ENCODE measurements around the gene EBF3.

EBF3 gene

DNA sequence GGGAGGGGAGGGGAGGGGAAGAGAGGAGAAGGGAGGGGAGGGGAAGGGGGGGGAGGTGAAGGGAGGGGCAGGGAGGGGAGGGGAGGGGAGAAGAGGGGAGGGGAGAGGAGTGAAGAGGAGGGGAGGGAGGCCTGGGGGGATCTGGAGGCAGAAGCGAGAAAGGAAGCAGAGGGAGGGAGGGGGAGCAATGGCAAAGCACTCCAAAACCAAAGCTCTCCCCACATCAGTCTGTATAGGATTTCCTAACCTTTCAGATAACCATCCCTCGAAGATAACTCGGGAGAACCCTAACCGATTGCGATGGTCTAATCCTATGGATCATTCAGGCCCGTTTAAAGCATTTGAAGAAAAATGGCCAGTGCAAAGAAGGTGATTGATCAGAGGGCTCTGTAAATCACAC lies 19.0 kb downstream of the EBF3 start:
- DNase-seq (ENCODE audit: low spot score), result no peak

DNA sequence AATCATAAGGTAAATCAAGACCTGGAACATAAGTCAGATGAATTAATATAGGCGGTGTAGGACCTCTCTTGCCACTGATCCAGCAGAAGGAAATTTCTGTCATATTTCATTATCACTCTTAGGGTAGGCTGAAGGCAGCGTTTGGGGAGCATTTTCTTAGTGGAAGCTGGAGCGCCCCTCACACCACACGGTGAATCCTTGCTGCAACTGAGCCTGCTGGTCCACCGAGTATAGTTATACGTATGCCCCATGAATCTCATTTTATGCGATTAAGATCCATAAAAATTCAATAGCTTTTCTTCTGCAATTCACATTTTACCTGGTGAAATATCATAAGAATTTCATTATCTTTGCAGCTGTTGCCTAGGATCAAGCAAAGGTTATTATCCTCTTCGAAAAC lies 19.6 kb downstream of the EBF3 start:
- no peak for DNase-seq (ENCODE audit: low spot score)

DNA sequence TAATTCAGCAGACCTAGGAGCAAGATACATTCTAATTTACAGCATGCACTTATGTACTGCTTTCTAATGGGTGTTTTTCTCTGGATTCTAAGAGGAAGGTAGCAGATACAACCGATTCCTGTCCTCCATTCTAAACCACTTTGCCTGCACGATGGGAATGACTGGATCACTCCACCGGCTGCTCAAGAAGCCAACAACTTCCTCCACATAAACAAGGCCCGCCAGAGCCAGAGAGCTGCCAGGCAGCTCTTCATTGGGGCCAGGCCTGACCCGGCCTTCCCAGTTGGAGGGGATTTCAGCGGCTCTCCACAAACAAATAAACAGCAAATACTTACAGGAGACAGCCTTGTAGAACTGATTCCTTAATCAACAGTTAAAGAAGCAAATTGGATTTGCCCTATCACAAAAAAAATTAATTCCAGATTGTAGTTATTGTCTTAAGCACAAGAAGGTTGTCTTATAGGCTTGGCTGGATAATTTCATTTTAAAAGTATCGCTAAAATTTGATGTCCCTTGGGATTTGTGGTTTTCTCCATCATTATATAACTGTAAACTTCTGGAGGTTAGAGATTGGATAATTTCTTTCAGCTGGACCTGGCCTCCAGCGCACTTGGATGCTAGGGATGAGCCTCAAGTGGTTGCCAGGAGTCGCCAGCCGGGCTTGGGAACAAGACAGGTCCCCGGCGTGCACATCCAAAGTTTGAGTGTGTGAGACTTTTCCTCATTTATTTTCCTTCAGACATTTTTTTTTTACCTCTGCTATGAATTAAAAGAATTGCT lies 20.9 kb downstream of the EBF3 start:
- no peak for DNase-seq (ENCODE audit: low spot score)

DNA sequence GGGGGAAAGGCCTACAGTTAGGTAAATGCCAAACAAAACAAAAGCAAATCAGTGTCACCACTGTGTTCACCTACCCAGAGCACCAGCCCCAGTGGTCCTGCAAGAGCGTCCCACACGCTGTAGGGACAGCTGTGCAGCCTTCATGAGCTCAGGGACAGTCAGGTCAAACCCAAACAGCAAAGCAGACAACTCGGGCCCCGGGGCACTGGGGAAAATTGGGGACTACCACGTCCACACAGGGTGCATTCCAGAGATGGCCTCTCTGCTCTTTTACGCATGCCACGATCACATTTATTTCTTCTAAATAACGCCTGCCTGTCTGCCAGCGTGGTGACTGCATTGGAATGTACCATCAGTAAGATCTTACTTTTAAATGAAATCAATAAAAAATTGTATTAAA lies 21.7 kb downstream of the EBF3 start:
- no peak for DNase-seq (ENCODE audit: low spot score)

DNA sequence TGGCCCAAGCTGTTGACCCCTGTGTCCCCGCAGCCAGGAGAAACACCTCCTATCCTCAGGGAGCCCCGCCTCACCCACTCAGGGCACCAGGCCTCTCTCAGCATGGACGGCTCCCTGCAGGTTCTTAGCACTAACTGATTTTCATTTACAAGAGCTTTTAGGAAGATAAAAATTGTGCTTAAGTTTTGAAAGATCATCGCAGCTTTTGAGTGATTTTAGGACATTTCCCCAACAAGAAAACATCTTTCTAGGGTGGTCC lies 22.1 kb downstream of the EBF3 start:
- no peak for DNase-seq (ENCODE audit: low spot score)

DNA sequence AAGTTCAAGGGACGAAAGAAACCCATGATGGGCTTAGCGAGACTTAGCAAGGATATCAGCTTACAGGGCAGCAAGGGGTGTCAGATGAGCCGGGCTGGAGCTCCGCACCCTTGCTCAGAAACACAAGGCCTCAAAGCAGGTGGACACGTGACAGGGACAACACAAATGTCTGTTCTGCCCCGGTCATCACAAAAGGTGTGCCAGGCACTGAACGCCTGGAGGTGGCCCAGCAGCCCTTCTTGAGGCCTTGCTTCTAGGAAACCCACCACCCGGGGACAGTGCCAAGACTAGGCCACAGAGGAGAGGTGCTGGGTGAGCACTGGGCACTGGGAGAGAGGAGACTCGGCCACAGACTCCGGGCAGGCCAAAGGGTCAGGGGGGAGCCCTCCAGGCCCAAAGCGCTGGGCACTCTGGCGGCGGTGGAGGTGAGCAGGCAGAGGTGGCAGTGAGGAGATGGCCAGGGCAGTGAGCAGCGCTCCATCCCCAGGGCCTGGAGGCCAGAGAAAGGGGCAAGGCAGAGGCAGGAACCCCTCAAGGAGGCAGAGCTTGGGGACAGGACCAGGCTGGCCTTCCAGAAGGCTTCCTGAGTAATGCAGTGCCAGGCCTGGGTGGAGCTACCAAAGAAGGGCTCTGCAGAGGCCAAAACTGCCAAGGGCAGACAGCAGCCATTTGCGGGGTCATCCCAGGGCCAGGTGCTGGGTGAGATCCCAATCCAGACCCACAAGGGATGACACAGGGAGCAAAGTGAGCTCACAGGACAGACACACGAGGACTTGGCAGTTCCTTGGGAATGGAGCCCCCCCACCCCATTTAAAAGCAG lies 22.7 kb downstream of the EBF3 start:
- DNase-seq (ENCODE audit: low spot score), result no peak

DNA sequence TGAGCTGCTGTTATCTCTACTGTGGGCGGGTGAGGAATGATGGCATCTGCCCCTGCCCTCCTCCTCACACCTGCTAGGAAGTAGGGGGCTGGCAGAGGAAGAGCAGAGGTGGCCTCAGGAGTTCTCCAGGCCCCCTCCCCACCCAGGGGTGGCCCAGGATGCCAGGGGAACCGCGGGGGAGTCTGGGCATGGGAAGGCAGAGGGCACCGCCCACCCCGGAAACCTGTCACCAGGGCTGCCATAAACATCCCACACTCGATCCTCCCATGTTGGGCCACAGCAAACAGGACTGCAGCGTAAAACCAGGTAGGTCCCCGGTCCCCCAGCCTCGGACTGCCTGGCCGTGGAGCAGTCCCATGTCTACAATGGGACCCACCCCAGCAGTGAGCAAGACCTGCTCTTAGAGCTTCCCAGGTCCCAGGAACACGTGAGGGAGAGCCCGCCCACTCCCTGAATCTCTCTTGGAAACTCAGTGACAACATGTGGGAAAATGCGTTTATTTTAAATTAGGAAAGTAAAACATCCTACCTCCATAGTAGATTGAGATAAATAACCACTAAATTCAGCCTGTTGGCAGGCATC lies 23.4 kb downstream of the EBF3 start:
- DNase-seq (ENCODE audit: low spot score), result no peak

DNA sequence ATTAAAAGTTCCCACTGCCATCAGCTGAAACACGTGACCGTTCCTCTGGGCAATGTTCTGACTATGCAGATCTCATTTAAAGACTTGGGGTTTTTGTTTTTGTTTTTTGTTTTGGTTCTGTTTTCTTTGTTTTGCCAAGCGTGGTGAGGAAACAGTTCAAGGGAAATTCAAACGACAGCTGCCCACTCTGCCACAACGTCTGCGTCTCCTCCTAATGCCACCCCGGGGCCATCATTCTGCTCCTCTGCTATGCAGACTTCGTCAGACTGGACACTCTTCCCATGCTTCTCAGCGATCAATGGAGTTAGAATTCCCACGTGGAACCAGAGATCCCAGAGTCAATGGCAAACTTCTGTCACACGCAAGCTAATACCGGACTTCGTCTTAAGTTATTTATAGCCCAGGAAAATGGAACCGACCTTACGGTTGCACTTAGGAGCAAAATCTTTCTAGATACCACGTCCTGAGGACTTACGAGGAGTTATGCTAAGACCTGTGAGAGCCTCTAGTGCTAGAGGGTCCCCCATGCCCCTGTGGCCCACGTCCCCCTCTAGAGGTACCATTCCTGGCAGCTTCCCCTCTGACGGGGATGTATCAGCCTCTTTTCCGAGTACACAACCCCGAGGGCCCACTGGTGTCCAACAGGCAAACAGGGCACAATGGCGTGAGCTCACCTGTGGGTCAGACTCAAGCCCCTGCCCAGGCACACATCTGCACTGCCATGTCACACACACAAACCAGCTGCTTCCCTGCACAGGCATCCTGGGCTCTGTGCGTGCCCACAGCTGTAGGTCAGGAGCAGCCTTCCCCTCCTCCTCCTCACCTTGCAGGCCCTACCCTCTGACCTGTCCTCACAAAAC lies 24.4 kb downstream of the EBF3 start:
- DNase-seq (ENCODE audit: low spot score), result no peak

DNA sequence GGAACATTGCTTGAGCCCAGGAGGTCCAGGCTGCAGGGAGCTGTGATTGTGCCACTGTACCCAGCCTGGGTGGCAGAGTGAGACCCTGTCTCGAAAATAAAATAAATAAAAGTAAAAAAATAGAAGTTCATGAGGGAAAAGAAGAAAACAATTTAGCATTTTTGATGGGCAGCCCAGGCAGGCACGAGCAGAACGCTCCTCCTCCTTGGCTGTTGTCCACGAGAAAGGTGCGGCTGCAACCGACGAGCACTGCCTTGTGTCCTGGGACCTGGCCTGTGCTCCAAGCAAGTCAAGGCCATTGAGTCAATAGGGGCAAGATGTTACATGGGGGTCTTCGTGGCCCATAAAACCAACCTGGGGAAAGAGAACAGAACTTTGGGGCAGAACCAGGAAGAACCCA lies 25.6 kb downstream of the EBF3 start:
- DNase-seq (ENCODE audit: low spot score), result no peak

DNA sequence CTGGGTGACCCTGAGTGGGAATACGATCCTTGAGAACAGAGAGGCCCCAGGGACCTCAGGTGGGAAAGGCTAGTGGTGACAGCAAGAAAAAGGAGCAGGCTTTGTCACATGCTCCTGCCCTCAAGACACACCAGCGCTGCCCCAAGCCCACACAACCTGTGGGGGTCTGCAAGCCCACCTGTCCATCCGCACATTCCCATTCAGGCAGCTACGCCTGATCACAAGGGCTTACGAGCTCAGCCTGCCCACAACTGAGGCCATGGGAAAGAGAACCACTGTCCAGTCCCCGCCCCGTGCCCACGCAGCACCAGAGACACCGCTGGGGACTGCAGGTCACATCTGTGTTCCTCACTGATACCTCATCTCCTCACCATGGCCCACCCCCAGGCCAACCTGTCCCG lies 26.7 kb downstream of the EBF3 start:
- no peak for DNase-seq (ENCODE audit: low spot score)

DNA sequence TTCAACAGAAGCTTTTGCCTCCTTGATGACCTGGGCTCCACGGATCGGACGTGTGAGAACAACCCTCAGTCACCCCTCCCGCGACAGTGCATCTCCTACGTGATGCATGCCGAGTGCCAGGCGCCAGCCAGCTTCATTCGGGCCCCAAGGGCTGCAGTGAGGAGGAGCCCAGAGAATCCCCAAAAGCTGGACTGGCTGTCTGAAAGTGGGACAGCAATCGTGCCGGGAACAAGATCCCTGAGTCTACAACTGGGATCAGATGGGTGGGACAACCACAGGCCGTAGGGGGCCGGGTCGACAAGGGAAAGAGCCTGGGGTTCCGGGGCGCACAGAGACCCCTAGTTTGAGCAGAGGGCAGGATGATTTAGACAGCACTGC lies 27.2 kb downstream of the EBF3 start:
- DNase-seq (ENCODE audit: low spot score), result no peak

DNA sequence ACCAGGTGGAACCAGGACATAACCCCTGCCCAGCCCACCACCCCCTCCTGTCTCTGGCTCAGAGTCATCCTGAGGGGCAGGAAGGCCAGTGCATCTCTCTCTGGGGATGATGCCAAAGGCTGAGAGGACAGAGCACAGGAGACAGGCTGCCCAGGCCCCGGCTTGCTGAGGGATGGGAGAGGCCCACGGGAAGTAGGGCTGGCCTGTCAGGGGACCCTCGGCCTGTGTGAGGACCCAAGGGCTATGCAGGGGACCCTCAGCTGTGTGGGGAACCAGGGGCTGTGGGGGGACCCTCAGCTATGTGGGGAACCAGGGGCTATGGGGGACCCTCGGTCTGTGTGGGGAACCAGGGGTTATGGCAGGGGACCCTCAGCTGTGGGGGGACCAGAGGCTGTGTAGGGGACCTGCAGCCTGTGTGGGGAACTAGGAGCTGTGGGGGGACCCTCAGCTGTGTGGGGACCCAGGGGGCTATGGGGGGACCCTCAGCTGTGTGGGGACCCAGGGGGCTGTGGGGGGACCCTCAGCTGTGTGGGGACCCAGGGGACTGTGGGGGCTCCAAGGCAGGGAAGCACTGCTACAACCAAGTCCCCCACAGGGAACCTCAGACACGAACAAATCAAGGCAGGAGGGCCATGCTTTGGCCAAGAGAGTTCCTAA lies 27.7 kb downstream of the EBF3 start:
- DNase-seq (ENCODE audit: low spot score), result no peak

DNA sequence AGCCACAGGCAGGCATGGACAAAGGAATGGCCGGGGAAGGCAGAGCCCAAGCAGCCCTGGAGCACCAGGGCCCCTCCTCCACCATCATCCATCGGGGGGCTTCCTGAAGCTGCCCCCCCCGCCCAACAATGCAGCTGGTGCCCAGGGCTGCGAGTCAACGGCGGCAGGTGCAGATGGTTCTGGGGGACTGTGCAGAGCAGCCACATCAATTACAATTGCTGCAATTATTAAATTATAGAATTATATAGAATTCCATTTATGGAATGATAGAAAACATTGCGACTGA lies 28.3 kb downstream of the EBF3 start:
- DNase-seq (ENCODE audit: low spot score), result no peak

DNA sequence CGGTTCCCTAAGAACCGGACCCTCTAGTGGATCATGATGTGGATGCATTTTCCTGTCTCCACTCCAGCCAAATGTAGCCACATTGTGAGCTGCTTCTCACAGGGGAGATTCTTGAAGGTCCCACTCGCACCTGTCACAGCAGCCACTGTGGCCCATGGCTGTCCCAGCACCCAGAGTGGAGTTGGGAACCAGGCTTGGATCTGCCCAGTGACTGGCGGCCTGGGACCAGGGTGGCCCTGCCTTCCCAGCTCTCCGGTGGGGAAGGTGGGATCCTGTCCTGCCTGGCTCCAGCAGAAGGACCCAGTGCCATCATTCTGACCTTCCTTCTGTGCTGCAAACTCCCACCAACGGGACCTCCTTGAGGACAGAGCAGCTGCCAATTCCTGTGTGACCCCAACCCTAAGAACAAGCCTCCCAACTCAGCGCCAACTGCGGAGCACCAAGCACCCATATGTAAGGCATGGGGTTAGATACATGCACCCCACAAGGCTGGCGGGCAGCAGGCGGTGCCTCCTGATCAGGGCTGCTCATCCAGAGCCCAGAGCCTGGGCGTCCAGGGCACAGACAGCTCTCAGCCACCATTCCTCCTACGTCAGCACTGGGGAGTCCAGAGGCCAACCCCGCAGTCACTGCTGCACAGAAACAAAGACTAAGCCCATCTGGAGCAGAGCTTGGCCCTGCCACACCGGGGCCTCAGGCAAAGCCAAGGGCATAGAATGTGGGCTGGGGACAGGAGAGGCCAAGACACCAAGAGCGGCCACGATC lies 28.8 kb downstream of the EBF3 start:
- no peak for DNase-seq (ENCODE audit: low spot score)

DNA sequence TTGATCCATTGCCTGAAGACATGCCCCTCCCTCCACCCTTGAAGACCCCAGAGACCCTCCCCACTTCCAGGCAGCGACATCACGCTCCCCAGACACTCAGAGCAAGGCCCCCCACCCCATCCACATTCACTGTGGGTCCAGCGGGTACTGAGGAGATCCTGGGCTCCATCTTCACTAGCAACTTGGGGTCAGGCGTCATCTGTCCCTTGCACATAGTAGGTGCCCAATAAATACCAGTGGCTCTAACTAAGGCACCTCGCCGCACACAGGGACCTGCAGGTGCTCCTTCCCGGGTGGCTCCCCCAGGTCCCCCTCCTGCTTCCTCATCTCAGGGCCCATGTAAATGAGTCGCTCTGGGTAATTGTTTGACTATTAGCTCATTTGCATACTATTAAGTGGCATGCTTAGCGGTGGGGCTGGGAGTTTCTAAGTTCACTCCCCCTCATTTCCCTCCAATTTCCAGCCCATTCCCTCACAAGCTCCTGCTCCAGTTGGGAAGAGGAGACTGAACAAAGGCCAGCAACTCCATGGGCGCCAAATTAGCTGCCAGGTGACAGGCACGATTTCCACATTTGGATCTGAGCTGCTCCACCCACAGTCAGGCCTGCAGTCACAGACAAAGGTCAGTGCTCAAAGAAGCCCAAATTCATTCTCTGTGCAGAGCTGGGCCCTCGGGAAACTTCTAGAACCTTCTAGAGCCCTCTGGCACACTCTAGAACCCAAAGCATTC lies 29.7 kb downstream of the EBF3 start:
- no peak for DNase-seq (ENCODE audit: low spot score)

DNA sequence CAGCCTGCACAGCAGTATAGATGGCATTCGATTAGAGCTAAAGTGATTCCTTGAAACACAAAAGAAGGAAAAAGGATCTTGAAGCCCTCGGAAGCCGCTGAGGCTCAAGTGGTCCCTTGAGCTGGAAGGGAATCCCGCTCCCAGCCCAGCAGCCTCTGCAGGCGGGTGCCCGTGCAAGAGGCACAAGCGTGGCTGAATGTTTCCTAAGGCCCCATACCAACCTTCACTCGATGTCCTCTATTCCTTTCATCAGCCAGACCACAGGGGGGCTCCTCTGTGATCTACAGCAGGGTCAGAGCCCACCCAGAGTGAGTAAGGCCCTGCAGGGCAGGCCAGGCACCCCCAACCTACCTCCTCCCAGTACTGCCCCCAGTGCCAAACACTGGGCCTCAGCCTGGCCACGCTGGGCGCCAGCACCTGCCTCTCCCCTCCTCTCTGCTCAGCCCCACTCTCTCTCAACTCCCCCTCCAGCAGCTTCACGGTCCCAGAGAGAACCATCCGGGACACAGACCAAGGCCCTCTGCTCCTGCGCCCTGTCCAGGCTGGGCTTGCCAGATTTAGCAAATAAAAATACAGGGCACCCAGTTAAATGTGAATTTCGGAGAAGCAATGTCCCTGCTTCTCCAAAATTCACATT lies 30.5 kb downstream of the EBF3 start:
- DNase-seq (ENCODE audit: low spot score), result no peak

DNA sequence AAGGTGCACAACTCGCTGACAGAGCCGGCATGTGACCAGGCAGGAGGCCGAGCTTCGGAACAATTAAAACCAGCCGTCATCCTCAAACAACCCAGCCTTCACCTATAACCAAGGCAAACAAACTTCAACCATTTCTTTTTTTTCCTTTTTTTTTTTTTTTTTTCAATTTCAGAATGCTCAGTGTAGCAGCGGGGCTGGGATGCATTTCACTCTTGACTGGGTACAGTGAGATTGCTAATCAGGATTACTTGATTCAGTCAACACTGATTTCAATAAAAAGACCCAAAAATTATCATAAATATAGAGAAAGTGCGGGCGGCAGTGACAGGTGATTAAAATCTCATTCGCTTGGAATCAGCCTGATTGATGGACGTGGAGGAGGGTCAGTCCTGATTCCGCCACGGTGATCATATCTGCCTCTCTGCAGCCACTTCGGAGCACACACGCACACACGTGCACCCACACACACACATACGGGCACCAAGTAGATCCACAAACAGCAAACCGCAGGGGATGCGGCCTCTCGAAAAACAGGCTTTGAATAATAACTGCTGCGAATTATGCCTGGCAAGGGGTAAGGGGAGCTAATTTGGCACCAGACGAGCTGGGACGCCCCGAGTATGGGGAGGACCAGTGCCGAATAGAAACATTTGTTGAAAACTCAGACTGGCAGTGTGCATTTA lies 31.2 kb downstream of the EBF3 start:
- DNase-seq (ENCODE audit: low spot score), result no peak

DNA sequence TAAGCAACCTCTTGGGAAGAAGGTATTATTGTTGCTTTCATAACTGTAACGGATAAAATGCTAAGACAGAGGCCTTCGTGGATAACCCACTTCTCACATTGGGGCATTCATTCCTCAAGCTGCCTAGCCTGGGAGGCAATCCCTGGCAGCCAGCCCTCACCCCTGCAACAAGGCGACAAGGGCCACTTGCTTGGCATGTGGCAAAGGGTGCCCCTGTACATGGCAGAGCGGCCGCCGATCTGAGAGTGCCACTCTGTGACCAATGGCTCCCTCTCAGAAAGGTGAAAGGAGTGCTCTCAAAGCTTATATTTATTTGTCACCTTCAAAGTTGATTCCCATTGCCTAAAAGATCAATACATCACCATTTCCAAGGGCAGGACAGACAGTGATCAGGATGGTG lies 31.9 kb downstream of the EBF3 start:
- DNase-seq (ENCODE audit: low spot score), result no peak

DNA sequence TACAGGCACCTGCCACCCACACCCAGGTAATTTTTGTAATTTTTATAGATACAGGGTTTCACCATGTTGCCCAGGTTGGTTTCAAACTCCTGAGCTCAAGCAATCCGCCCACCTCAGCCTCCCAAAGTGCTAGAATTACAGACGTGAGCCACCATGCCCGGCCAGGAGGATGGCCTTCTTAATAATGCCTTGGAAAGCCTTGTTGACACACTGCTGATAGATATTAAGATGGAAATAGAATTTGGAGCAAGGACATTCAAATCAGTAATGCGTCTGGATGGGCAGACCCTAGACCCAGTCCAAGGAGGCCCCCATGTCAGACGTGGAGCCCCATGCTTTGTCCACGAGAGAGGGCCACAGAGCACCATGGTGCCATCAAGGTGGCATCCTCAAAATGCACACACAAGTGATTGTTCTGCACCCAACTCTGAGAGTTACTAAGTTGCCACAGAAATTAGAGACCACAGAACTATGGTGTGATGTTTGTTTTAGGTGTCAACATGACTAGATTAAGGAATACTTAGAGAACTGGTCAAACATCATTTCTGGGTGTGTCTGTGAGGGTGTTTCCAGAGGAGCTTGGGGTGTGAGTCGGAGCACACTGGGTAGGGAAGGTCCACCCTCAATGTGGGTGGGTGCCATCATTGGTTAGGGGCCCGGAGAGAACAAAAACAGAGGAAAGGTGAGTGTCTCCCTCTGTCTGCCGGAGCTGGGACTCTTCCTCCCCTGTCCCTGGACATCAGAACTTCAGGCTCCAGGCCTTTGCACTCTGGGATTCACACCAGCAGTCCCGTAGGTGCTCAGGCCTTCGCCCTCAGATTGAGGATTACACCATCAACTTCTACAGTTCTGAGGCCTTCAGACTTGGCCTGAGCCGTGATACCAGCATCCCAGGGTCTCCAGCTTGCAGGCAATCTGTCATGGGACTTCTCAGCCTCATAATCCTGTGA lies 34.5 kb downstream of the EBF3 start:
- DNase-seq (ENCODE audit: low spot score), result no peak
